PC-3 (cell line): Measurements from ENCODE around the gene CHD9. TPM values are rescaled to one million over a fixed set of nuclear protein-coding genes. Genes with fewer than 3 reads are reported as not detected.

Source experiments
- ATAC-seq: fragments of 200-7000 bp; cut with Tn5 transposase; 2 replicates; pipeline ENCODE4 v1.9.1; 2020; ENCODE audit warnings: mild to moderate bottlenecking, moderate library complexity
- BruUV-seq: library from RNA; stranded (reverse); fragments of 400-500 nt; replicated peaks from 2 replicates; lab custom pipeline; 2021; lab: Mats Ljungman, UMichigan
- CTCF ChIA-PET: fragments of 300-600 bp; sonication (Branson Sonifier 250); formaldehyde crosslinking; loops from one replicate; lab custom pipeline; 2022; ENCODE audit warnings: antibody characterized with exemption; lab: Charles Lee
- POLR2A ChIA-PET: fragments of 300-600 bp; sonication (Branson Sonifier 250); formaldehyde crosslinking; loops from one replicate; lab custom pipeline; 2022; ENCODE audit warnings: antibody characterized with exemption; ENCODE audit not compliant: unreplicated experiment; lab: Charles Lee
- DNase-seq: peaks from one replicate; pipeline ENCODE4 v3.0.0-alpha.2; 2015
- H2AFZ ChIP-seq: fragments of 300-600 bp; sonication (generic); 2 replicates; pipeline ENCODE4 v1.6.0; 2016; ENCODE audit warnings: antibody characterized with exemption, low read length
- H3F3A ChIP-seq: fragments of 300-600 bp; sonication (generic); one replicate; pipeline ENCODE4 v1.6.0; 2017; ENCODE audit warnings: antibody characterized with exemption, low read length, control low read depth, mild to moderate bottlenecking; ENCODE audit not compliant: unreplicated experiment
- H3K27ac ChIP-seq: fragments of 300-600 bp; sonication (generic); 2 replicates; pipeline ENCODE4 v1.5.1; 2016; ENCODE audit warnings: mild to moderate bottlenecking, low read length
- H3K27me3 ChIP-seq: fragments of 300-600 bp; sonication (generic); 2 replicates; pipeline ENCODE4 v1.6.1; 2016; ENCODE audit warnings: low read length, mixed read lengths
- H3K36me3 ChIP-seq: fragments of 300-600 bp; sonication (generic); 2 replicates; pipeline ENCODE4 v1.6.1; 2016; ENCODE audit warnings: low read depth, mixed run types, low read length, mixed read lengths
- H3K4me1 ChIP-seq: fragments of 300-600 bp; sonication (generic); 2 replicates; pipeline ENCODE4 v1.5.1; 2016; ENCODE audit warnings: low read length; ENCODE audit not compliant: insufficient read depth
- H3K4me2 ChIP-seq: fragments of 300-600 bp; sonication (generic); 2 replicates; pipeline ENCODE4 v1.6.0; 2016; ENCODE audit warnings: low read length
- H3K4me3 ChIP-seq: fragments of 300-600 bp; sonication (generic); 2 replicates; pipeline ENCODE4 v1.5.1; 2016; ENCODE audit warnings: mild to moderate bottlenecking, low read length, mixed read lengths
- H3K79me2 ChIP-seq: fragments of 300-600 bp; sonication (generic); 2 replicates; pipeline ENCODE4 v1.6.1; 2017; ENCODE audit warnings: low read length, mixed read lengths
- H3K9ac ChIP-seq: fragments of 300-600 bp; sonication (generic); 2 replicates; pipeline ENCODE4 v1.6.0; 2016; ENCODE audit warnings: mild to moderate bottlenecking, low read length
- H3K9me2 ChIP-seq: fragments of 300-600 bp; sonication (generic); replicated peaks from 2 replicates; pipeline ENCODE4 v1.6.1; 2016; ENCODE audit warnings: mixed run types, low read length, mixed read lengths
- H3K9me3 ChIP-seq: fragments of 300-600 bp; sonication (generic); 2 replicates; pipeline ENCODE4 v1.6.1; 2016; ENCODE audit warnings: low read length, mixed read lengths
- H4K20me1 ChIP-seq: fragments of 300-600 bp; sonication (generic); 2 replicates; pipeline ENCODE4 v1.6.1; 2016; ENCODE audit warnings: low read length, mixed read lengths
- CTCF ChIP-seq: fragments of 300-600 bp; sonication (generic); conservative IDR thresholded peaks from 2 replicates; pipeline ENCODE4 v1.5.1; 2017; ENCODE audit warnings: antibody characterized with exemption, low read depth, mild to moderate bottlenecking, low read length
- EZH2 ChIP-seq: fragments of 300-600 bp; sonication (generic); IDR thresholded peaks from one replicate; pipeline ENCODE4 v1.6.1; 2017; ENCODE audit warnings: antibody characterized with exemption, mild to moderate bottlenecking, low read length; ENCODE audit not compliant: unreplicated experiment
- EZH2phosphoT487 ChIP-seq: fragments of 300-600 bp; sonication (generic); IDR thresholded peaks from 2 replicates; pipeline ENCODE4 v1.6.1; 2018; ENCODE audit warnings: mild to moderate bottlenecking, antibody characterized with exemption, low read length, borderline replicate concordance
- intact Hi-C: fragments of 100-400 bp; cut with micrococcal nuclease; formaldehyde crosslinking; loops from 2 replicates; pipeline ENCODE4 v1.9.0; 2023
- total RNA-seq: library from RNA; depleted of rRNA; stranded (reverse); fragments of >200 nt; gene quantifications from 2 replicates; pipeline ENCODE4 v1.2.3, GENCODE V29; 2014

Gene CHD9
- total RNA-seq, 1 experiment from 2014 or later = 13.3 TPM

GRCh38 chr16:53281280-53281679 lies 226.5 kb downstream of the CHD9 start:
- DNase-seq (no peak), ATAC-seq (no peak)
- Histone ChIP-seq H3K27ac (no peak overlapping the region), H3K9me3 (no peaks in the 10 kb centered on the region), H3K4me1 (no peaks in the 10 kb centered on the region), H3K4me3 (no peak overlapping the region), H3K27me3 (no peaks in the 10 kb centered on the region), H4K20me1 (no peaks in the 10 kb centered on the region), H3K79me2 (no peaks in the 10 kb centered on the region), H3K9ac (no peak overlapping the region), H2AFZ (no peak overlapping the region), H3K36me3 (peaks cover 7% of the 10 kb centered on the region; the same call in 1 of the 2 replicates), H3K9me2 (no peaks in the 10 kb centered on the region), H3K4me2 (no peak overlapping the region), H3F3A (no peaks in the 10 kb centered on the region)
- TF ChIP-seq EZH2 = no peak
- TF ChIP-seq EZH2phosphoT487 = no peak
- TF ChIP-seq CTCF = no peak
- intact Hi-C loops = loop anchor here (10.0 kb wide), 2 partner anchors 146 to 226 kb away; partner anchors contain the start of genes CHD9 and CHD9NB
- ChIA-PET CTCF (no interaction called here), POLR2A (no interaction called here)
- no TSS peak for BruUV-seq

DNA sequence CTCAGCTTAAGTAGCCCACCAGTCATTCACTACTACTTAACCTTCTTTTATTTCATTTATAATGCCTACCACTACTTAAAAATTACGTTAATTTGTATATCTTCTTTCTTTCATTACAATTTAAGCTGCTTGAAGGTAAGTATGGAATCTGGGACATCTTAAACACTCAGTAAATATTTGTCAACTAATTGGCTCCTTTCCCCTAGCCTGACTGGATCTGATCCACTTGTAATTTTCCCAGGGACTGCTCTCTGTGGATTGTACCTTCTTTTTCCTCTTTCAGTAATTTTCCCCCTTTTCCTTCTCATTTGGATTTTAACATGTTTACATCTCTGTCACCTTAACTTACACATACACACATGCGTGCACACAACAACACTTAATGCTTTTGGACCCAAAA lies 227.1 kb downstream of the CHD9 start:
- no peak overlapping the region for H2AFZ ChIP-seq
- no peaks in the 10 kb centered on the region for H3K79me2 ChIP-seq
- H3K4me2 ChIP-seq = no peak overlapping the region
- H3K9me2 ChIP-seq = no peaks in the 10 kb centered on the region
- H3K9me3 ChIP-seq = no peaks in the 10 kb centered on the region
- intact Hi-C loops = loop anchor here (10.0 kb wide), 2 partner anchors 147 to 227 kb away; partner anchors contain the start of genes CHD9 and CHD9NB
- no peak overlapping the region for H3K9ac ChIP-seq
- H3K27ac ChIP-seq = no peak overlapping the region
- no peaks in the 10 kb centered on the region for H3K27me3 ChIP-seq
- H4K20me1 ChIP-seq = no peaks in the 10 kb centered on the region
- no peak overlapping the region for H3K4me3 ChIP-seq
- ATAC-seq (no peak), DNase-seq (no peak)
- peaks cover 6% of the 10 kb centered on the region; the same call in 1 of the 2 replicates for H3K36me3 ChIP-seq
- TF ChIP-seq CTCF = no peak
- no peak for TF ChIP-seq EZH2
- no peak for TF ChIP-seq EZH2phosphoT487
- no peaks in the 10 kb centered on the region for H3F3A ChIP-seq
- POLR2A ChIA-PET = no interaction called here
- BruUV-seq = no TSS peak
- CTCF ChIA-PET = no interaction called here
- H3K4me1 ChIP-seq = no peaks in the 10 kb centered on the region

DNA sequence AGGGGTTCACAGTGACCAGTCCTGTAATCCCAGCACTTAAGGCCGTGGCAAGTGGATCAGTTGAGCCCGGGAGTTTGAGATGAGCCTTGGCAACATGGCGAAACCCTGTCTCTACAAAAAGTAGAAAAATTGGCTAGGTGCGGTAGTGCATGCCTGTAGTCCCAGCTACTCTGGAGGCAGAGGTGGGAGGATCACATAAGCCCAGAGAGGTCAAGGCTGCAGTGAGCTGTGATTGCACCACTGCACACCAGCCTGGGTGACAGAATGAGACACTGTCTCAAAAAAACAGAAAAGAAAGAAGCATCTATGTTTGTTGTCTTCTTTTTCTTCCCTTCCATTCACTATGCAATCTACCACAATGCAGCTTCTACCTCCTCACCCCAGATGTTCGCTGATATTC lies 227.5 kb downstream of the CHD9 start:
- no peaks in the 10 kb centered on the region for H3K79me2 ChIP-seq
- DNase-seq (no peak), ATAC-seq (no peak)
- H3K4me3 ChIP-seq = no peak overlapping the region
- no peak overlapping the region for H2AFZ ChIP-seq
- no peaks in the 10 kb centered on the region for H3K4me1 ChIP-seq
- no TSS peak for BruUV-seq
- no peaks in the 10 kb centered on the region for H3F3A ChIP-seq
- H3K27me3 ChIP-seq = no peaks in the 10 kb centered on the region
- no peaks in the 10 kb centered on the region for H3K9me3 ChIP-seq
- H3K9me2 ChIP-seq = no peaks in the 10 kb centered on the region
- H3K9ac ChIP-seq = no peak overlapping the region
- CTCF ChIA-PET = interaction anchor here (0.5 kb wide), 1 partner anchor 153 kb away, joined by 4 read pairs; no protein-coding TSS in a partner anchor
- H3K36me3 ChIP-seq = peaks cover 6% of the 10 kb centered on the region; the same call in 1 of the 2 replicates
- intact Hi-C loops = loop anchor here (10.0 kb wide), 2 partner anchors 148 to 228 kb away; partner anchors contain the start of genes CHD9 and CHD9NB
- H3K27ac ChIP-seq = no peak overlapping the region
- TF ChIP-seq CTCF = no peak
- TF ChIP-seq EZH2 = no peak
- no peak for TF ChIP-seq EZH2phosphoT487
- no peaks in the 10 kb centered on the region for H4K20me1 ChIP-seq
- POLR2A ChIA-PET = no interaction called here
- H3K4me2 ChIP-seq = no peak overlapping the region
